Vagina (tissue), 2 donors: ENCODE measurements around the gene NEDD4L.

Experiments used
- CTCF ChIP-seq, 3 experiments: fragments of 450-650 bp in 2 of 3; fragments of 200-600 bp in 1 of 3; sonication (generic) in 1 of 3; IDR thresholded peaks; one replicate each; pipeline ENCODE4 v1.5.1; 2017 to 2019; ENCODE audit warnings: antibody characterized with exemption in 3 of 3, mild to moderate bottlenecking in 2 of 3, moderate library complexity in 2 of 3
- POLR2A ChIP-seq, 2 donors: fragments of 450-650 bp; IDR thresholded peaks; one replicate each; pipeline ENCODE4 v1.6.1; 2017; ENCODE audit warnings: antibody characterized with exemption in 2 of 2, mild to moderate bottlenecking in 2 of 2, moderate library complexity in 2 of 2
- POLR2AphosphoS5 ChIP-seq, 2 donors: sonication (generic); formaldehyde crosslinking; IDR thresholded peaks; one replicate each; pipeline ENCODE4 v1.9.0; 2017; ENCODE audit warnings: antibody characterized with exemption in 2 of 2, mild to moderate bottlenecking in 2 of 2, low read depth in 1 of 2; ENCODE audit not compliant: insufficient read depth in 1 of 2

- TF ChIP-seq CTCF (IDR thresholded peaks at IDR 0.05), result no peak
- TF ChIP-seq POLR2AphosphoS5 (IDR thresholded peaks at IDR 0.05; ENCODE audit: insufficient read depth in 1 of 2, low read depth in 1 of 2), result no peak
- TF ChIP-seq POLR2A (IDR thresholded peaks at IDR 0.05), result no peak
Measured at GRCh38 chr18:58334061-58334460, 290.0 kb downstream of the NEDD4L start.
